K562 (cell line): Measurements from ENCODE around the gene PSMA7. TPM values are rescaled to one million over a fixed set of nuclear protein-coding genes. Genes with fewer than 3 reads are reported as not detected.

Source experiments
- CHD2 ChIP-seq: IDR thresholded peaks from 2 replicates; pipeline ENCODE4 v1.6.1; 2011; ENCODE audit warnings: low read depth, low read length
- GTF2F1 ChIP-seq: IDR thresholded peaks from 2 replicates; pipeline ENCODE4 v1.6.1; 2011; ENCODE audit warnings: low read depth, low read length, improper control_type of control experiment
- NONO ChIP-seq, 2 experiments: fragments of 200-400 bp in 1 of 2; fragments of 450-650 bp in 1 of 2; formaldehyde crosslinking in 1 of 2; IDR thresholded peaks; 2 replicates each; pipeline ENCODE4 v1.6.1; 2017; ENCODE audit warnings: low read depth in 2 of 2, mild to moderate bottlenecking in 2 of 2, moderate library complexity in 2 of 2, low read length in 1 of 2
- PBX2 ChIP-seq, 2 experiments: IDR thresholded peaks in 1 of 2; conservative IDR thresholded peaks in 1 of 2; 2 replicates each; pipeline ENCODE4 v1.6.1; 2016; ENCODE audit warnings: low read depth in 2 of 2, mild to moderate bottlenecking in 1 of 2, missing compliant biosample characterization in 1 of 2, missing genetic modification characterization in 1 of 2, moderate library complexity in 1 of 2
- REST ChIP-seq, 2 experiments: fragments of 450-650 bp; formaldehyde crosslinking in 1 of 2; IDR thresholded peaks; 2 replicates each; pipeline versions ENCODE4 v1.4.0 to v1.6.1; 2014 to 2020; ENCODE audit warnings: mild to moderate bottlenecking in 2 of 2, borderline replicate concordance in 1 of 2, low read depth in 1 of 2
- TFAP4 ChIP-seq: sonication (generic); formaldehyde crosslinking; IDR thresholded peaks from 2 replicates; pipeline ENCODE4 v1.8.0; 2022; ENCODE audit warnings: missing genetic modification reagents, mild to moderate bottlenecking, moderate library complexity, borderline replicate concordance
- ZBTB2 ChIP-seq: fragments of 450-650 bp; IDR thresholded peaks from 2 replicates; pipeline ENCODE4 v1.6.1; 2016; ENCODE audit warnings: antibody characterized with exemption
- ZNF512 ChIP-seq: IDR thresholded peaks from 2 replicates; pipeline ENCODE4 v1.6.1; 2016; ENCODE audit warnings: missing genetic modification characterization, missing compliant biosample characterization
- ZZZ3 ChIP-seq: fragments of 450-650 bp; IDR thresholded peaks from 2 replicates; pipeline ENCODE4 v1.6.1; 2016; ENCODE audit warnings: antibody characterized with exemption, mild to moderate bottlenecking, moderate library complexity
- polyA plus RNA-seq, 8 experiments: library from polyadenylated mRNA; depleted of rRNA in 4 of 8; stranded (reverse) in 5 of 8; unstranded in 3 of 8; fragments of >200 nt; fragmentation: Nextera tagmentation in 2 of 8; fragmentation: Illumina TruSeq in 1 of 8; extraction: Ambion mirVana in 2 of 8; extraction: Trizol in 1 of 8; gene quantifications; 2 replicates each; pipeline versions ENCODE4 v1.2.1 to v1.2.3, GENCODE V29; 2011 to 2014; ENCODE audit warnings: inconsistent platforms in 1 of 8, missing spikeins in 1 of 8
- total RNA-seq, 7 experiments: library from RNA; depleted of rRNA in 6 of 7; stranded (reverse); fragments of >200 nt in 6 of 7; fragmentation: Illumina TruSeq in 2 of 7; extraction: Trizol in 2 of 7; gene quantifications; 2 replicates each; pipeline versions ENCODE4 v1.2.1 to v1.2.3, GENCODE V29; 2011 to 2021; ENCODE audit warnings: low replicate concordance in 1 of 7

Gene PSMA7
- total and polyA plus RNA-seq, 9 of the 15 experiments (the other 6 are each of a cell fraction or from before 2014, with no cell fraction given): 257 to 510 (median 393) TPM

- TF ChIP-seq ZNF512 (tag): no peak
- TF ChIP-seq ZBTB2: peak; percentile 59; the same call in 1 of the 2 replicates
- TF ChIP-seq REST (IDR thresholded peaks at IDR 0.05; ENCODE audit: borderline replicate concordance): peak; percentile 37
- TF ChIP-seq REST (CRISPR knock-in tag; IDR thresholded peaks at IDR 0.05; ENCODE audit: low read depth): peak; percentile 71; the same call in 1 of the 2 replicates
- peak; percentile 35 to 60; a peak in 3 of 4 replicates for TF ChIP-seq NONO (IDR thresholded peaks at IDR 0.05; ENCODE audit: low read depth in 2 of 2, low read length in 1 of 2)
- TF ChIP-seq ZZZ3: no peak
- no peak for TF ChIP-seq CHD2
- TF ChIP-seq GTF2F1: peak; percentile 31; the same call in 1 of the 2 replicates
- peak; percentile 96 for TF ChIP-seq TFAP4 (CRISPR knock-in tag)
- TF ChIP-seq PBX2 (CRISPR knock-in tag; IDR thresholded peaks at IDR 0.05; ENCODE audit: low read depth): no peak
- TF ChIP-seq PBX2 (tag; conservative IDR thresholded peaks at IDR 0.05; ENCODE audit: low read depth): no peak
These were observed 39.6 kb upstream of the PSMA7 start, which contains the start of gene MTG2 (continued) for GRCh38 chr20:62182469-62183425.
